GM19035 (cell line): ENCODE measurements around the gene SAMD11.
"Not testable (repeated sequence)": the region's sequence is repeated elsewhere in the genome, so short reads cannot be mapped to it uniquely, and the experiment has no call there.

Experiments used
- ATAC-seq: cut with Tn5 transposase; IDR thresholded peaks from one replicate; pipeline ENCODE4 v1.9.1; 2021; ENCODE audit not compliant: unreplicated experiment

The SAMD11 gene, protein sequence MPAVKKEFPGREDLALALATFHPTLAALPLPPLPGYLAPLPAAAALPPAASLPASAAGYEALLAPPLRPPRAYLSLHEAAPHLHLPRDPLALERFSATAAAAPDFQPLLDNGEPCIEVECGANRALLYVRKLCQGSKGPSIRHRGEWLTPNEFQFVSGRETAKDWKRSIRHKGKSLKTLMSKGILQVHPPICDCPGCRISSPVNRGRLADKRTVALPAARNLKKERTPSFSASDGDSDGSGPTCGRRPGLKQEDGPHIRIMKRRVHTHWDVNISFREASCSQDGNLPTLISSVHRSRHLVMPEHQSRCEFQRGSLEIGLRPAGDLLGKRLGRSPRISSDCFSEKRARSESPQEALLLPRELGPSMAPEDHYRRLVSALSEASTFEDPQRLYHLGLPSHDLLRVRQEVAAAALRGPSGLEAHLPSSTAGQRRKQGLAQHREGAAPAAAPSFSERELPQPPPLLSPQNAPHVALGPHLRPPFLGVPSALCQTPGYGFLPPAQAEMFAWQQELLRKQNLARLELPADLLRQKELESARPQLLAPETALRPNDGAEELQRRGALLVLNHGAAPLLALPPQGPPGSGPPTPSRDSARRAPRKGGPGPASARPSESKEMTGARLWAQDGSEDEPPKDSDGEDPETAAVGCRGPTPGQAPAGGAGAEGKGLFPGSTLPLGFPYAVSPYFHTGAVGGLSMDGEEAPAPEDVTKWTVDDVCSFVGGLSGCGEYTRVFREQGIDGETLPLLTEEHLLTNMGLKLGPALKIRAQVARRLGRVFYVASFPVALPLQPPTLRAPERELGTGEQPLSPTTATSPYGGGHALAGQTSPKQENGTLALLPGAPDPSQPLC

GRCh38 chr1:923131-923990 lies at the start of gene SAMD11:
Gene SAMD11, plus strand, starts transcription at chr1:923923. Its CDS starts 509 bp downstream, at chr1:924432.
- no peak for ATAC-seq

DNA sequence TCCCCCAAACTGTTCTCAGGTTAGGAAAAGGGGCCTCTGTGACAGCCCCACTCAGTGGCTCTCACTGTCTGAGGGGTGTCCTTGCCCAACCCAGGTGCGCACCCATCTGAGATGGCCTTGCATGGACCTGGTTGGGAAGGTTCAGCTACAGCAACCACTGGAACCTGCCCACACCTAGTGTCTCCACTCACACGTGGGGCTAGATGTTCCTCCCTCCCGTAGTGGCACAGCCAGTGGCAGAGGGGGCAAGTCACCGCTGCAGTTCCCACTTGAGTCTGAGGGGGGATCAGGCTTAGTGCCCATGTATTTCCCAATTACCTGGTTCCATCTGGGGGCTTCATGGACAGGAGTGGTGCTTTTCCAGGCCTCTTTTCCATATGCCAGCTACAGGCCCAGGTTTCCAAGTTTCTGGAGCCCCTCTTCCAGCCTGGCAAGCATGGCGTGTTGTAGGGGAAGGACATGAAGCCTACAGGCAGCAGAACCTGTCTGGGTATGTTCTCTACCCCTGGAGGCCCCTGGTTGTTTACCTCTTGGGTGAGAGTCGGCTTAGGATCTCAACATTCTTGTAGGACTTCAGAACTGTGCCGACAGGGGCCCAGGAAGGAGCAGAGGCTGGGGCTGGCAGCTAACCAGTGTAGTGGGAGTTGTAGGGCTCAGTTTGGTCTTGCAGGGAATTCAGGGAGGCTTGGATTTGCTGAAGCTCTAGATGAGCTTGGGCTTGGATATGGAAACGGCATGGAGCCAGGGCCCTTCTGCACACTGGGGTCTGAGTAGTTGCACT lies 47.1 kb upstream of the SAMD11 start:
- not testable (repeated sequence) for ATAC-seq

DNA sequence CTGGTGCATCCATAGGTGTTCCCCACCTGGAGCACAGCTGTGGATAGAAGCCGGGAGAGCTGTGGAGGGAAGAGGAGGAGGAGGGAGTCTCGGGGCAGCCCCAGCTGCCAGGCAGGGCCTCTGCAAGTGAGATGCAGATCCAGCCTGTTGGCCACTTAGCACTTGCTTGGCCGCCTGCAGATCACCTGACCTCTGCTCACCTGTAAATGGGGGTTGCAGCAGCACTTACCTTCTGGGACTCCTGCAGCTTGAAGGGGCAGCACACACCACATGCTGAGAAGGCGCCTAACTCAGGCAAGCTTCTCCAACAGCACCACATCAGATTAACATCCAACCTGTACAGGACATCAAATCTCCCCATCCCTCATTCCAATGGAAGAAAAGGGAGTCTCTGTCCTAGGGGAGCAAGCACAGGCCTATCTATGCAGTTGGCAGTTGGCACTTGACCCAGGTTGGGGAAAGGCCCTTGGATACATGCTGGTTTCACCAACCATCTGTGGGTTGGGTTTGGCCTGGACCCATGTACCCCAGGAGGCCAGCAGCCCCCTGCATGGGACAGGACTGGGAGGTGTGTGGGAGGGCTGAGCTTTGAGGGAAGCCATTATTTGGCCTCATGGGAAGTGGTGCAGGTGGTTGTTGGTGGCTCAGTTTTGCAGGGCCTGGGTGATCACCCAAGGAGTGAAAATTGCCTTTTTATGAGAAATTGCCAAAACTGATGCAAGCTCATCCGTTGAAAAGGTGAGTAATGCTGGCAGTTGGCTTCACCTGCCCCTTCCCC lies 46.3 kb upstream of the SAMD11 start:
- not testable (repeated sequence) for ATAC-seq

- ATAC-seq = not testable (repeated sequence)
These were observed 43.2 kb upstream of the SAMD11 start for GRCh38 chr1:880511-880910.

DNA sequence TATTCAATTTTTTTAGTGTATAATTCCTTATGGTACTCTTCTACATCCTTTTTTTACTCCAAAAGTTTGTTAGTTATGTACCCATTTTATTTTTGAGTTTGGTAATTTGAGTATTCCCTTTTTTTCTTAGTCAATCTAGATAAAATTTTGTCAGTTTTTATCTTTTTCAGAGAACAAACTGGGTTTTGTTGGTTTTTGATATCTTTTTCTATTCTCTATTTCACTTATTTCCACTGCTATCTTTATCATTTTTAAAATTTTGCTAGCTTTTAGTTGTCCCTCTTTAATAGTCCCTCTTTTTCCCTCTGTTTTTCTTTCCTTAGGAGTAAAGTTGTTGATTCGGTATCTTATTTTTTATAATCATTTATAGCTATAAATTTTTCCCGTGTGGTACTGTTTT lies 42.8 kb upstream of the SAMD11 start:
- not testable (repeated sequence) for ATAC-seq

DNA sequence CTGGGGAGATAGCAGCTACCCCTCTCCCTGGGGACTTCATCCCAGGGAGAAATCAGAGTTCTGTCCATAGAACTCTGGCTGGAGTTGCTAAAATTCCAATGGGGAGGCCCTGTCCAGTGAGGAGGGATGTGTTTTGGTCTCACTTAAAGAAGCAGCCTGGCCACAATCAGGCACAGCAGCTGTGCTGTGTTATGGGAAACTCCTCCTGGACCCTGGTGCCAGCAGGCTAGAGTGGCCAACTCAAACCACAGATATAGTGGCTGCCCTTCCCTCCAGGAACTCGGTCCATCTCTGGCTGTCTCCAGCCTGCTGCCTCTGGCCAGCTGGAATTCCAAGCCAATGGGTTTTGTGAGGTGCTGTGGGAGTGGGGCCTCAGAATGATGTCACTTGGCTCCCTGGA lies 37.4 kb upstream of the SAMD11 start:
- no peak for ATAC-seq

GRCh38 chr1:886760-887159 lies 37.0 kb upstream of the SAMD11 start:
- ATAC-seq = no peak

DNA sequence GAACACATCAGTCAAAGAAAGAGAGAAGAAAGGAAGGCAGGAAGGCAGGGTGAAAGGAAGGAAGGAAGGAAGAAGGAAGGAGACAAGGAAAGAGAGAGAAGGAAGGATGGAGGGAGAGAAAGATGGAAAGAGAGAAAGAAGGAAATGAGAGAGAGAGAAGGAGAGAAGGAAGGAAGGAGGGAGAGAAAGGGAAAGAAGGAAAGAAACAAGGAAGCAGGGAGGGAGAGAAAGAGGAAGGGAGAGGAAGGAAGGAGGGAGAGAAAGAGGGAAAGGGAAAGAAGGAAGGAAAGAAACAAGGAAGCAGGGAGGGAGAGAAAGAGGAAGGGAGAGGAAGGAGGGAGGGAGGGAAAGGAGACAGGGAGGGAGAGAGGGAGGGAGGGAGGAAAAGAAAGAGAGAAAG lies 35.4 kb upstream of the SAMD11 start:
- ATAC-seq = no peak

DNA sequence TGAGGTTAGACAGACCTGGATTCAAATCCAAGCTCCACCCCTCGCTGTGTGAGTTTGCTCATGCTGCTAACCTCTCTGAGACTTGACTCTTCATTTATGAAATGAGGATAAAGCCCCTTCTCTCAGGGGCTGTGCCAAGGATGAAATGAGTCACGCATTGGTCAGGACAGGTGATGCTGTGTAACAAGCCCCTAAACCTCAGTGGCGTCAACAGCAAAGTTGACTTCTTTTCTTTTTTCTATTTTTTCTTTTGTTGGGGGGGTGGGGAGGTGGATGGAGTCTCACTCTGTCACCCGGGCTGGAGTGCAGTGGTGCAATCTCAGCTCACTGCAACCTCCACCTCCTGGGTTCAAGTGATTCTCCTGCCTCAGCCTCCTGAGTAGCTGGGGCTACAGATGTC lies 33.9 kb upstream of the SAMD11 start:
- ATAC-seq = not testable (repeated sequence)

- not testable (repeated sequence) for ATAC-seq
These were observed 33.5 kb upstream of the SAMD11 start for GRCh38 chr1:890234-890633.

DNA sequence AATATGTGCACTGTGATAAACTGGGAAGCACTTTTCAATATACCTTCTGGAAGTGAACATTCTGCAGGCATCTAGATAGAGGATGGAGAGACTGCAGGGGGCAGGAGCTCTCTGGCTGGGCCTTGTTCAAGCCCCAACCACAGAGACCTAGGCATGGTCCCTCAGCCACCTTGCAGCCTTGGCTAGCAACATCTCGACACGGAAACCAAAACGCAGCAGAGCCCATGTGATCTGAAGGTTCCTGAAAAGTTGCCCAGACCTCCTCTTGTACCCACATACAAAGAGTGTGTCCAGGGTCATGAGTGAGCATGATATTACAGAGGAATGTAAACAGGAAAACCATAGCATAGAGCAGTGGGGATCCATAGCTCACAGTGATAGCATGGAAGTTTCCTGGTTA lies 33.1 kb upstream of the SAMD11 start:
- ATAC-seq = no peak

- ATAC-seq = no peak
These were observed 26.5 kb upstream of the SAMD11 start for GRCh38 chr1:897226-897625.

GRCh38 chr1:897951-898350 lies 25.8 kb upstream of the SAMD11 start:
- not testable (repeated sequence) for ATAC-seq

DNA sequence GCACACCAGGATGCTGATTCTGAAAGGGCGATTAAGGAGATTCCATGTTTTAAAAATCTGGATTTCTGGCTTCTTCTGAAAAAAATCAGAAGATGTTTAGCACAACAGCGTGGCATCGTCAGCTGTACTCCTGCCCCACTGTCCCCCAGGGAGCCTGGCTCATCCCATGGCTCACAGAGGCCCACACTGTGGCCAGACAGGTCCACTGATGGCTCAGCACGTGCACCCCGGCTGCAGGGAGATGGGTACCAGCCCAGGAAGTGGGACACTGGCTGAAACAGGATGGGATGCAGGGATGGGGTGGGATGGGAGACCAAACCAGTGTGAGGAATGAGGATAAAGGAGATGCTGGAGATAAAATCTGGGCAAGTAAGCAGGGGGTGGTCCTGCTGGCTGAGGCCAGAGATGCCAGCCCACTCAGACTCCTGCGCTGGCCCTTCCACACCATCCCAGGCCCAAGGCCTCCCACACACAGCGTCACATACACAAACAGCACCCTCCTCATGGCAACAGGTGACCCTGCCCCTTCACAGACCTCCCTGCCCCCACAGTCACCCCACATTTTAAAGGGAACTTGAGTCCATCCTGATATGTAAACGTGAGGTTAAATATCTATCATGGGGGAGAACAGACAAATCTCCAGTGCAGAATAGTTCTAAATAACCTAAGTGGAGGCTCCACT lies 23.9 kb upstream of the SAMD11 start:
- no peak for ATAC-seq

DNA sequence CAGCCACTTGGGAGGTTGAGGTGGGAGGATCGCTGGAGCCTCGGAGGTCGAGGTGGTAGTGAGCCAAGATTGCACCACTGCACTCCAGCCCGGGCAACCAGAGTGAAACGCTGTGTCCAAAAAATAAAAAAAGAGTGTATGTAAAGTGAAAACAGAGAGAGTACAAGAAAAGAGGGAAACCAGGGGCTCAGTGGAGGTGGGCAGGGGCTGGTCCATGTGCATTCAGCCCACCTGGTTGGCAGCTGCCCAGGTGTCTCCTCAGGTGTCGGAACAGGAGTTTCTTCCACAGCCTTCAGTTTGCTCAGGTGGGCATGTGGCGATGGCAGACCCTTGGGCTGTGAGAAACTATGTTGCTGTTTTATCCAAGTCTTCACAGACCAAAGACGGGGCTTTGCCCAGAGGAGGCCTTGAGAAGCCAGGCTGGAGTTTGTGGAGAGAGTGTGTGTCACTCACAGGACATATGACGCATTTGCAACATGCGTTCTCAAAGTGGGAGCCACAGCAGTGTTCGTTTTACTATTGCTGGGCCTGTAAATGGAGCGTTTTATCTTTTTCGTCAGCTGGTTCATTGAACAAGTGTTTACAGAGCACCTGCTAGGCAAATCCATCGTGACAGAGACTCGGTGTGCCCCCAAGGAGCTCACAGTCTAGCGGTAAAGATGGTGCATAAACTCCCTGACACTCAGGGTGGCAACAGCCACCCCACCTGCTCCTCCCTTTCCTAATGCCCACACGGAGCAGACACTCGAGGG lies 22.4 kb upstream of the SAMD11 start:
- ATAC-seq = no peak

DNA sequence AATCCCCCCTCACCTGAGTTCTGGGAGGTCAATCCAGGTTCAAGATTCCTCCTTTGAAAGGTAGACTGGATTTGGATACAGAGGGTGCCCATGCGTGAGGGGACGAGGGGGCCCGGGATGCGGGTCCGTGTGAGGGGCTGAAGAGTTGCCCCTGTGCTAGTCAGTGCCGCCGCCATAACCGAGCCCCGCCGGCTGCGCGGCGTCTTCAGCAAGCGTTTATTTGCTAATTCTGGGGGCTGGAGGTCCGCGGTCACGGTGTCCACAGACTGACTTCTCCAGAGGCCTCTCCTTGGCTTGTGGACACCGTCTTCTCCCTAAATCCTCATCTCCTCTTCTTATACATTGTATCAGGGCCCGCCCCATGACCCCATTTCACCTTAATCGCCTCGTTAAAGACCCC lies 20.9 kb upstream of the SAMD11 start:
- no peak for ATAC-seq

DNA sequence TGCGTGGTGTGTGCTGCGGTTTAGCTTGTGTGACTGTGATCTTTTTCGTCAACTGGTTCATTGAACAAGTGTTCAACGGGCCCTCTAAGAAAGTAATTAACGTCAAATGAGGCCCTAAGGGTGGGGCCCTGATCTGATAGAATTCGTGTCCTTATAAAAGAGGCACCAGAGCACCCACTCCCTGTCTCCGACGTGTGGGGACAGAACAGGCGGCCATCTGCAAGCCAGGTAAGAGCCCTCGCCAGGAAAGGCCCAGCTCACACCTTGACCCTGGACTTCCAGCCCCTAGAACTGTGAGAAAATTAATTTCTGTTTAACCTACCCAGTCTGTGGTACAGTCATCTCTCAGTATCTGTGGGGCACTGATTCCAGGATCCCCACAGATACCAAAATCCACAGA lies 20.4 kb upstream of the SAMD11 start:
- ATAC-seq = no peak

DNA sequence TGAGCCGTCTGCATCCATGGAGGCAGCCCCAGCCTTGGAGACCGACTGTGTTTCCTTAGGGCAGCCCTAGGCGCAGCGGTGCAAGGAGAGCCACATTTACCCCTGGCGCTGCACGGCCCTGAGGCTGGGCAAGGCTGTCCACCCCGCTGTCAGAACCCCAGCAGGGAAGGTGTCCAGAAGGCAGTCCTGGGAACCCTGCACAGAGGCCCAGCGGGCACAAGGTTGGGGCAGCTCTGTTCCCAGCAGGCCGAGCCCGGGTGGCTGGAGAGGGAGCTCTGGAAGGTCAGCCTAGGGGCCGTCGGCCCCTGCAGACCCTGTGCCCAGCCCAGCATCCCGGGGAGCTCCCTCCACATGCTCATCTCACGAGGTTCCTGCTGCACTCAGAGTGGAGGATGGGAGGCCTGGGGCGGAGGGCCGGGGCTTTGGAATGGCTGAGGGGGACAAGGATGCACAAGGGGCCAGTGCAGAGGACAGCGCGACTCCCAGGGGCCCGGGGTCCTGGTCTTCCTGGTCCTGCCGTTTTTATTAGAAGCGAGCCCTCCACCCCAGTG lies 19.9 kb upstream of the SAMD11 start:
- ATAC-seq = no peak
